HL-60 (cell line): ENCODE measurements around the gene SPP1.

Source experiments
- DNase-seq, 2 experiments: peaks; one replicate each; pipeline ENCODE4 v3.0.0-alpha.2; 2010 to 2020; ENCODE audit warnings: low read depth in 1 of 2, low spot score in 1 of 2
- H3K27ac ChIP-seq: fragments of 250-450 bp; sonication (Bioruptor Pico); replicated peaks from 2 replicates; pipeline ENCODE4 v1.5.1; 2020; ENCODE audit warnings: mild to moderate bottlenecking, moderate library complexity
- H3K27me3 ChIP-seq: fragments of 250-450 bp; sonication (Bioruptor Pico); 2 replicates; pipeline ENCODE4 v1.5.1; 2021; ENCODE audit warnings: mild to moderate bottlenecking, moderate library complexity; ENCODE audit not compliant: insufficient read depth, poor library complexity, severe bottlenecking
- H3K4me3 ChIP-seq: replicated peaks from 2 replicates; pipeline ENCODE4 v1.5.1; 2011; ENCODE audit warnings: mild to moderate bottlenecking, control low read depth, low read length; ENCODE audit not compliant: insufficient read depth
- GABPA ChIP-seq: IDR thresholded peaks from 2 replicates; pipeline ENCODE4 v1.6.1; 2012; ENCODE audit warnings: low read depth
- POLR2AphosphoS5 ChIP-seq: IDR thresholded peaks from 2 replicates; pipeline ENCODE4 v1.6.1; 2012; ENCODE audit warnings: low read depth
- REST ChIP-seq: IDR thresholded peaks from 2 replicates; pipeline ENCODE4 v1.6.1; 2012; ENCODE audit warnings: low read depth; ENCODE audit not compliant: insufficient replicate concordance
- SPI1 ChIP-seq: IDR thresholded peaks from 2 replicates; pipeline ENCODE4 v1.6.1; 2012; ENCODE audit warnings: low read depth, mild to moderate bottlenecking, borderline replicate concordance
- TF ChIP-seq, protein P1 (sequence below): IDR thresholded peaks from one replicate; pipeline ENCODE4 v1.5.1; 2011; ENCODE audit warnings: low read length, control low read depth, inconsistent platforms; ENCODE audit not compliant: insufficient read depth

The SPP1 gene

DNA sequence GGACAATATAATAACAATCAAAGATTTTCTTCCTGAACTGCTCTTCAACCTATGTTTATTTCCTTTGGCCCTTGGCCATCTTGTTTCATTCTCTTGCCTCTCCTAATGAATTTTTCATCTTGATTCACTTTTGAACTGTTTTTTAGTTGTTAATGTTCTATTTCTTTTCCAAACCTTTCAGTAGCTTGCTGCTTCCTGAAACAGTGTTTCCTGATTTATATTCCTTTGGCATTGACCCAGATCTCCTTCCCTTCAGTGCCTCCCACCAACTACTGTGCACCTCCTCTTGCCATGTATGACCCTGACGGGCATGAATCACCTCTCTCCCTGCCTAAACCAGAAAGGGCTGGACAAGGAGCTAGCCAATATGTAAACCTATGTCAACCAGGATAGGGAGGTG is 25.6 kb upstream of the SPP1 start:
- Histone ChIP-seq H3K27me3 (no peaks in the 10 kb centered on the region), H3K4me3 (no peak overlapping the region), H3K27ac (no peak overlapping the region)
- DNase-seq: no peak
- TF ChIP-seq, protein P1, sequence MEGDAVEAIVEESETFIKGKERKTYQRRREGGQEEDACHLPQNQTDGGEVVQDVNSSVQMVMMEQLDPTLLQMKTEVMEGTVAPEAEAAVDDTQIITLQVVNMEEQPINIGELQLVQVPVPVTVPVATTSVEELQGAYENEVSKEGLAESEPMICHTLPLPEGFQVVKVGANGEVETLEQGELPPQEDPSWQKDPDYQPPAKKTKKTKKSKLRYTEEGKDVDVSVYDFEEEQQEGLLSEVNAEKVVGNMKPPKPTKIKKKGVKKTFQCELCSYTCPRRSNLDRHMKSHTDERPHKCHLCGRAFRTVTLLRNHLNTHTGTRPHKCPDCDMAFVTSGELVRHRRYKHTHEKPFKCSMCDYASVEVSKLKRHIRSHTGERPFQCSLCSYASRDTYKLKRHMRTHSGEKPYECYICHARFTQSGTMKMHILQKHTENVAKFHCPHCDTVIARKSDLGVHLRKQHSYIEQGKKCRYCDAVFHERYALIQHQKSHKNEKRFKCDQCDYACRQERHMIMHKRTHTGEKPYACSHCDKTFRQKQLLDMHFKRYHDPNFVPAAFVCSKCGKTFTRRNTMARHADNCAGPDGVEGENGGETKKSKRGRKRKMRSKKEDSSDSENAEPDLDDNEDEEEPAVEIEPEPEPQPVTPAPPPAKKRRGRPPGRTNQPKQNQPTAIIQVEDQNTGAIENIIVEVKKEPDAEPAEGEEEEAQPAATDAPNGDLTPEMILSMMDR: no peak
- TF ChIP-seq POLR2AphosphoS5: no peak
- TF ChIP-seq REST: no peak
- no peak for TF ChIP-seq SPI1
- TF ChIP-seq GABPA: no peak

- H3K27me3 ChIP-seq: peaks cover under 1% of the 10 kb centered on the region
- H3K27ac ChIP-seq: no peak overlapping the region
- no peak overlapping the region for H3K4me3 ChIP-seq
- no peak for DNase-seq
- TF ChIP-seq REST (no peak), GABPA (no peak), SPI1 (no peak), POLR2AphosphoS5 (no peak)
- TF ChIP-seq, protein P1: no peak
These were observed 25.0 kb upstream of the SPP1 start for GRCh38 chr4:87950493-87950892.

DNA sequence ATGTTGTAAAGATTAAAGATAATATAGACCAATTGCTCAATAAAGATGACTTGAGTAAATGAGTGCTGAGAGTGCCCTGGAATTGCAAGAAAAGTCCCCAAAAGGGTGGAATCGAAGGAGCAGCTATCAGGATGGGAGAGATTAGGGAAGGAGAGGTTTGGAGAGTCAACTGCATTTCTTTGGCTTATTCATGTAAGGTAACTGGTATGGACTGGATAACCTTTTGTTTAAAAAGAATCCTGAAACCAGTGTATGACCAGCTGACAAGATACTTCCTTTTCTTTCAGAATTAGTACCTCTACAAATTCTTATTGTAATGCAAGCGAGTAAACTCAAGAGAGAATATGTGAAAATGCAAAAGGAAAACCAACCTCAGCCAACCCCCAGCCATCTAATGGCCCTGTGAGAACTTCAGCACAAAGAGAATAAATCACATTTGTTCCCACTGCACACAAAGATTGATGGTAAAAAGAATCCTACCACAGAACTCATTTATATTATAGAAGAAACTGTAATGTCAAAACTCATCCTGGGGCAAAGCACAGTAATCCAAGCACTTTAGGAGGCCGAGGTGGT is 24.5 kb upstream of the SPP1 start:
- peaks cover 2% of the 10 kb centered on the region for H3K27me3 ChIP-seq
- DNase-seq: no peak
- TF ChIP-seq POLR2AphosphoS5 (no peak), GABPA (no peak), SPI1 (no peak), REST (no peak)
- TF ChIP-seq, protein P1: no peak
- no peak overlapping the region for H3K27ac ChIP-seq
- H3K4me3 ChIP-seq: no peak overlapping the region
